ENCODE measurements around the gene OR7C2.

The OR7C2 gene

GRCh38 chr19:14979476-14980255 is 38.4 kb downstream of the OR7C2 start, which contains the start of gene SLC1A6:
SLC1A6 (minus strand) TSS chr19:14979864; CDS start chr19:14972910, 6,954 bp downstream.
- DNase-seq (ENCODE audit: low spot score): peak; percentile 79

- DNase-seq (ENCODE audit: low spot score): no peak
Observed at GRCh38 chr19:14985133-14985532, 43.8 kb downstream of the OR7C2 start.
